Measurements from ENCODE around the gene PPP2R2C. TPM values are rescaled to one million over a fixed set of nuclear protein-coding genes. Genes with fewer than 3 reads are reported as not detected.

Gene PPP2R2C
- total and polyA plus RNA-seq, 2 experiments from 2014 or later, result 1.3 to 9.2 TPM

DNA sequence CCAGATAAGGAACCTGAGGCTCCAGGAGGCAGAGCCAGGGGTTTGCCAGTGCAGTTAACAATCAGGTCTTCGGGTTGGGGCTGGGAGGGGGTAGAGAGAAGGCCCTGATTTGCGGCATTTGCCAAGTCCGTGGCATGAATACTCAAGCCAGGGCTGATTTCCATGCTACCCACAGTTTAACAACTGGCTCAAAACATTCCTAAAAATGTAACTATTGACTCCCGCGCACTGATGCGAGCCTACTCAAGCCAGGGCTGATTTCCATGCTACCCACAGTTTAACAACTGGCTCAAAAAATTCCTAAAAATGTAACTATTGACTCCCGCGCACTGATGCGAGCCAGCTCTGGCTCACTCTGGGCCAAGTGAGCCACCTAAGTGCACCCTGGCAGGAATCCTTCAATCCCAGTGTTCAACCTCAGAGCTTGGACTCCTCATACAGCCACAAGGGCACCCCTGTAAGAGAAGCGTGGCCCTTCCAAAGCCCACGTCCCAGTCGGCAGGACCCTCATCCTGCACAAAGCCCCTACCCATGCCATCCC lies 75.6 kb downstream of the PPP2R2C start:
- TF ChIP-seq, protein P1, sequence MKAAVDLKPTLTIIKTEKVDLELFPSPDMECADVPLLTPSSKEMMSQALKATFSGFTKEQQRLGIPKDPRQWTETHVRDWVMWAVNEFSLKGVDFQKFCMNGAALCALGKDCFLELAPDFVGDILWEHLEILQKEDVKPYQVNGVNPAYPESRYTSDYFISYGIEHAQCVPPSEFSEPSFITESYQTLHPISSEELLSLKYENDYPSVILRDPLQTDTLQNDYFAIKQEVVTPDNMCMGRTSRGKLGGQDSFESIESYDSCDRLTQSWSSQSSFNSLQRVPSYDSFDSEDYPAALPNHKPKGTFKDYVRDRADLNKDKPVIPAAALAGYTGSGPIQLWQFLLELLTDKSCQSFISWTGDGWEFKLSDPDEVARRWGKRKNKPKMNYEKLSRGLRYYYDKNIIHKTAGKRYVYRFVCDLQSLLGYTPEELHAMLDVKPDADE (IDR thresholded peaks at IDR 0.05), result no peak
- TF ChIP-seq, protein P2, sequence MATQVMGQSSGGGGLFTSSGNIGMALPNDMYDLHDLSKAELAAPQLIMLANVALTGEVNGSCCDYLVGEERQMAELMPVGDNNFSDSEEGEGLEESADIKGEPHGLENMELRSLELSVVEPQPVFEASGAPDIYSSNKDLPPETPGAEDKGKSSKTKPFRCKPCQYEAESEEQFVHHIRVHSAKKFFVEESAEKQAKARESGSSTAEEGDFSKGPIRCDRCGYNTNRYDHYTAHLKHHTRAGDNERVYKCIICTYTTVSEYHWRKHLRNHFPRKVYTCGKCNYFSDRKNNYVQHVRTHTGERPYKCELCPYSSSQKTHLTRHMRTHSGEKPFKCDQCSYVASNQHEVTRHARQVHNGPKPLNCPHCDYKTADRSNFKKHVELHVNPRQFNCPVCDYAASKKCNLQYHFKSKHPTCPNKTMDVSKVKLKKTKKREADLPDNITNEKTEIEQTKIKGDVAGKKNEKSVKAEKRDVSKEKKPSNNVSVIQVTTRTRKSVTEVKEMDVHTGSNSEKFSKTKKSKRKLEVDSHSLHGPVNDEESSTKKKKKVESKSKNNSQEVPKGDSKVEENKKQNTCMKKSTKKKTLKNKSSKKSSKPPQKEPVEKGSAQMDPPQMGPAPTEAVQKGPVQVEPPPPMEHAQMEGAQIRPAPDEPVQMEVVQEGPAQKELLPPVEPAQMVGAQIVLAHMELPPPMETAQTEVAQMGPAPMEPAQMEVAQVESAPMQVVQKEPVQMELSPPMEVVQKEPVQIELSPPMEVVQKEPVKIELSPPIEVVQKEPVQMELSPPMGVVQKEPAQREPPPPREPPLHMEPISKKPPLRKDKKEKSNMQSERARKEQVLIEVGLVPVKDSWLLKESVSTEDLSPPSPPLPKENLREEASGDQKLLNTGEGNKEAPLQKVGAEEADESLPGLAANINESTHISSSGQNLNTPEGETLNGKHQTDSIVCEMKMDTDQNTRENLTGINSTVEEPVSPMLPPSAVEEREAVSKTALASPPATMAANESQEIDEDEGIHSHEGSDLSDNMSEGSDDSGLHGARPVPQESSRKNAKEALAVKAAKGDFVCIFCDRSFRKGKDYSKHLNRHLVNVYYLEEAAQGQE (IDR thresholded peaks at IDR 0.05; ENCODE audit: unreplicated experiment), result no peak
- TF ChIP-seq ZNF331 (CRISPR knock-in tag; IDR thresholded peaks at IDR 0.05; ENCODE audit: low read depth) (no peak), EZH2phosphoT487 (IDR thresholded peaks at IDR 0.05; ENCODE audit: unreplicated experiment) (no peak), CREB1 (CRISPR knock-in tag; IDR thresholded peaks at IDR 0.05; ENCODE audit: low read depth) (no peak), ZNF114 (CRISPR knock-in tag; IDR thresholded peaks at IDR 0.05) (no peak), JUNB (IDR thresholded peaks at IDR 0.05; ENCODE audit: unreplicated experiment) (no peak)
- peaks cover 24% of the 10 kb centered on the region for H3K4me1 Mint-ChIP-seq
- Histone ChIP-seq H3F3A (replicated peaks; ENCODE audit: low read depth) (no peaks in the 10 kb centered on the region), H3K79me2 (replicated peaks; ENCODE audit: insufficient read depth) (no peaks in the 10 kb centered on the region), H3K4me3 (no peak overlapping the region), H2AFZ (no peak overlapping the region), H3K27ac (ENCODE audit: low read depth) (no peak overlapping the region), H4K20me1 (replicated peaks; ENCODE audit: insufficient read depth) (no peaks in the 10 kb centered on the region), H3K4me2 (no peak overlapping the region), H3K36me3 (ENCODE audit: insufficient read depth) (no peaks in the 10 kb centered on the region), H3K27me3 (ENCODE audit: insufficient read depth) (no peaks in the 10 kb centered on the region), H3K9me2 (ENCODE audit: insufficient read depth) (no peaks in the 10 kb centered on the region), H3K4me1 (ENCODE audit: insufficient read depth) (no peaks in the 10 kb centered on the region)
- H3K27ac Mint-ChIP-seq, result no peak overlapping the region; the same call in 1 of the 2 replicates
- H3K4me3 Mint-ChIP-seq, result no peak overlapping the region
- H3K27me3 Mint-ChIP-seq (ENCODE audit: insufficient read depth, low read depth, poor library complexity), result peaks cover 4% of the 10 kb centered on the region
- no peaks in the 10 kb centered on the region for H3K36me3 Mint-ChIP-seq (ENCODE audit: low read depth)
- ATAC-seq (no peak), DNase-seq (ENCODE audit: low spot score) (no peak)
- no peaks in the 10 kb centered on the region; the same call in 2 of the 3 replicates for H3K9me3 Mint-ChIP-seq

DNA sequence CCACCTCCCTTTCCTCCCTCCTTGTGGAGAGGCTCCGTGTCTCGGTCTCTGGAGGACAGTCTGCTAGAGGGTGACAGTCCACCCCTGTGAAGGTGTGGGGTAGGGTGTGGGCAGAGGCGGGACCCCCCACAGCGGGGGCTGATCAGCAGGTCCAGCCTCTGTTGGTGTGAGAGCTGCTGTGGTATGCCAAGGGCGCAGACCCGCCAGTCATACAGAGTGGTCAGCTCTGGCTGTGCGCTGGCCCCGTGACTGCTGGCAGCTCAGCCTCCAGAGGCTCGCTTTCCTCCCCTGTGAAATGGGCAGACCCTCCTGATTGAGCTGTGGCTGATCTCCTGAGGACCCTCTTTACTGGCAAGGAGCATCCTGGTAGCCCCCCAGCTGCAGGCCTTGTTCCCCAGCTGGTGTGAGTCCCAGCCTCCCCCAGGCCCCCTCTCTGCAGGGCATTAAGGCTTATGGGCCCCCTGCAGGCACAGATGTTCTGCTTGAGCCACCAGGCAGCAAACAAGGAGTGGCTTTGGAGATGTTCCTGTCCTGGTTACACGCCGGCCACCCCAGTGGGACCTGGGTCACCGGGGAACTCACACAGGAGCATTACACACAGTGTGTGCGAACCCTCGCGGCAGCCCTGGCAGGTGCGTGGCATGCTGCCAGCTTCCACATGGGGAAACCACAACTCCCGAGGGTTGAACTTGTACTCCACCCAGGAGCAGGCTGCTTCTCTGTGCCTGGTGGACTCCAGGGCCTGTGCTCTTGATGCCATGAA lies 76.8 kb downstream of the PPP2R2C start:
- Histone ChIP-seq H3K4me2 (no peak overlapping the region), H3K27ac (ENCODE audit: low read depth) (no peak overlapping the region), H2AFZ (no peak overlapping the region), H4K20me1 (replicated peaks; ENCODE audit: insufficient read depth) (no peaks in the 10 kb centered on the region), H3K4me1 (ENCODE audit: insufficient read depth) (no peaks in the 10 kb centered on the region), H3K36me3 (ENCODE audit: insufficient read depth) (no peaks in the 10 kb centered on the region), H3K79me2 (replicated peaks; ENCODE audit: insufficient read depth) (no peaks in the 10 kb centered on the region), H3K9me2 (ENCODE audit: insufficient read depth) (no peaks in the 10 kb centered on the region), H3K27me3 (ENCODE audit: insufficient read depth) (no peaks in the 10 kb centered on the region), H3K4me3 (no peak overlapping the region), H3F3A (replicated peaks; ENCODE audit: low read depth) (no peaks in the 10 kb centered on the region)
- Mint-ChIP-seq H3K4me3 (no peak overlapping the region), H3K9me3 (no peaks in the 10 kb centered on the region; the same call in 2 of the 3 replicates), H3K36me3 (ENCODE audit: low read depth) (no peaks in the 10 kb centered on the region), H3K27me3 (ENCODE audit: insufficient read depth, low read depth, poor library complexity) (peaks cover 2% of the 10 kb centered on the region), H3K27ac (no peak overlapping the region), H3K4me1 (peaks cover 24% of the 10 kb centered on the region)
- DNase-seq (ENCODE audit: low spot score) (no peak), ATAC-seq (no peak)
- TF ChIP-seq NANOG (IDR thresholded peaks at IDR 0.05; ENCODE audit: borderline replicate concordance), result no peak
- TF ChIP-seq, protein P1 (IDR thresholded peaks at IDR 0.05), result no peak

Data from GM23338 (cell line).